K562 (cell line): ENCODE data around the gene SLC29A2. TPM values are rescaled to one million over a fixed set of nuclear protein-coding genes. Genes with fewer than 3 reads are reported as not detected.
A peak's percentile ranks its signal among the peaks of the same experiment; 100 is the strongest.

Source experiments
- ELF4 ChIP-seq: fragments of 450-650 bp; formaldehyde crosslinking; IDR thresholded peaks from 2 replicates; pipeline ENCODE4 v1.4.0; 2022; ENCODE audit warnings: missing genetic modification characterization
- EP400 ChIP-seq: fragments of 450-650 bp; IDR thresholded peaks from 2 replicates; pipeline ENCODE4 v1.6.1; 2017; ENCODE audit warnings: antibody characterized with exemption, mild to moderate bottlenecking, moderate library complexity
- FOXK1 ChIP-seq: sonication (generic); formaldehyde crosslinking; IDR thresholded peaks from 2 replicates; pipeline ENCODE4 v1.8.0; 2022; ENCODE audit warnings: missing genetic modification reagents, mild to moderate bottlenecking, borderline replicate concordance
- MCM3 ChIP-seq: fragments of 450-650 bp; IDR thresholded peaks from 2 replicates; pipeline ENCODE4 v1.6.1; 2016
- SMARCE1 ChIP-seq: fragments of 450-650 bp; IDR thresholded peaks from 2 replicates; pipeline ENCODE4 v1.7.1; 2016; ENCODE audit warnings: mild to moderate bottlenecking
- ZNF717 ChIP-seq: fragments of 250-450 bp; sonication (Bioruptor Pico); IDR thresholded peaks from 2 replicates; pipeline ENCODE4 v1.5.0; 2021
- polyA plus RNA-seq, 8 experiments: library from polyadenylated mRNA; depleted of rRNA in 4 of 8; stranded (reverse) in 5 of 8; unstranded in 3 of 8; fragments of >200 nt; fragmentation: Nextera tagmentation in 2 of 8; fragmentation: Illumina TruSeq in 1 of 8; extraction: Ambion mirVana in 2 of 8; extraction: Trizol in 1 of 8; gene quantifications; 2 replicates each; pipeline versions ENCODE4 v1.2.1 to v1.2.3, GENCODE V29; 2011 to 2014; ENCODE audit warnings: inconsistent platforms in 1 of 8, missing spikeins in 1 of 8
- total RNA-seq, 7 experiments: library from RNA; depleted of rRNA in 6 of 7; stranded (reverse); fragments of >200 nt in 6 of 7; fragmentation: Illumina TruSeq in 2 of 7; extraction: Trizol in 2 of 7; gene quantifications; 2 replicates each; pipeline versions ENCODE4 v1.2.1 to v1.2.3, GENCODE V29; 2011 to 2021; ENCODE audit warnings: low replicate concordance in 1 of 7
- TF ChIP-seq, protein P1 (sequence below): sonication (generic); formaldehyde crosslinking; IDR thresholded peaks from 2 replicates; pipeline ENCODE4 v1.8.0; 2022; ENCODE audit warnings: missing genetic modification reagents, mild to moderate bottlenecking, borderline replicate concordance
- TF ChIP-seq, protein P2 (sequence below), 2 experiments: fragments of 450-650 bp in 1 of 2; sonication (generic) in 1 of 2; formaldehyde crosslinking in 1 of 2; IDR thresholded peaks in 1 of 2; conservative IDR thresholded peaks in 1 of 2; 2 replicates each; pipeline versions ENCODE4 v1.6.1 to v1.8.1; 2016 to 2023; ENCODE audit warnings: mild to moderate bottlenecking in 2 of 2, moderate library complexity in 2 of 2, inconsistent platforms in 1 of 2, missing genetic modification reagents in 1 of 2

The SLC29A2 gene
- total and polyA plus RNA-seq, 9 of the 15 experiments (the other 6 are each of a cell fraction or from before 2014, with no cell fraction given) = 2.4 to 48.6 (median 14.2) TPM

DNA sequence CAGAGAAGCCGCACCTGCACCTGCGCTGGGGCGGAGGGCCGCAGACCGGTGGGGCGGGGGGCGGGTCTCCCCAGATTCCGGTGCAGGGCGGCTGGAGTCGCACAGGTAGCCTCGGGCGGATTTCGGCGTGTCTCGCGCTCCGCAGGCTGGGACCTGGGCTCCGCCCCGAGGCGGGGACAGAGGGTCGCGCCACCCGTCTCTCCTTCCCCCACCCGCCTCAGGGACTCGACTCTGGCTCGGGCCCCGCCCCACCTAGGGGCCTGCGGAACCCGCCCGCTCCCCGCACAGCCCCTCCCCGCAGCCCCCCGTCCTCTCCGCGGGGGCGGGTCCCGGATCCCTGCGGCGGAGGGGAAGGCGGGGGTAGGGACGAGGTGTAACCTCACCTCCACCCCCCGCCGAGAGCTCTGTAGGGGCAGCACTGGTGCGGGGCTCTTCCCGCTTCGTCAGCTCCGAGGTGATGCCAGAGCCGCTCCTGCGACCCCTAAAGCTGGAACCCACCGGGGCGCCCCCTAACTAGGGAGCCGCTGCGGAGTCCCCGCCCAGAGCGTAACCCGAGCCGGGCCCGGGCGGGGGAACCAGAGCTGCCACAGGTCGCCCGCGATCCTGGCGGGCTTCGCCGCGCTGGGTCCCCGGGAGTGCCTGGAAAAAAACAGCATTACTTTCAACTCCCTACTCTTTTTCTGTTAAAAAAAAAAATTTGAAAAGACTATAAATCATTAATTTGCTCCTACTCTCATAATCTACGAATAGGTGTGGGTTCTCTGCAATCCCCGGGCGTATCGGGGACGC is at the start of gene SLC29A2 (continued):
- TF ChIP-seq, protein P1, sequence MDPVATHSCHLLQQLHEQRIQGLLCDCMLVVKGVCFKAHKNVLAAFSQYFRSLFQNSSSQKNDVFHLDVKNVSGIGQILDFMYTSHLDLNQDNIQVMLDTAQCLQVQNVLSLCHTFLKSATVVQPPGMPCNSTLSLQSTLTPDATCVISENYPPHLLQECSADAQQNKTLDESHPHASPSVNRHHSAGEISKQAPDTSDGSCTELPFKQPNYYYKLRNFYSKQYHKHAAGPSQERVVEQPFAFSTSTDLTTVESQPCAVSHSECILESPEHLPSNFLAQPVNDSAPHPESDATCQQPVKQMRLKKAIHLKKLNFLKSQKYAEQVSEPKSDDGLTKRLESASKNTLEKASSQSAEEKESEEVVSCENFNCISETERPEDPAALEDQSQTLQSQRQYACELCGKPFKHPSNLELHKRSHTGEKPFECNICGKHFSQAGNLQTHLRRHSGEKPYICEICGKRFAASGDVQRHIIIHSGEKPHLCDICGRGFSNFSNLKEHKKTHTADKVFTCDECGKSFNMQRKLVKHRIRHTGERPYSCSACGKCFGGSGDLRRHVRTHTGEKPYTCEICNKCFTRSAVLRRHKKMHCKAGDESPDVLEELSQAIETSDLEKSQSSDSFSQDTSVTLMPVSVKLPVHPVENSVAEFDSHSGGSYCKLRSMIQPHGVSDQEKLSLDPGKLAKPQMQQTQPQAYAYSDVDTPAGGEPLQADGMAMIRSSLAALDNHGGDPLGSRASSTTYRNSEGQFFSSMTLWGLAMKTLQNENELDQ (CRISPR knock-in tag) = no peak
- TF ChIP-seq, protein P2, sequence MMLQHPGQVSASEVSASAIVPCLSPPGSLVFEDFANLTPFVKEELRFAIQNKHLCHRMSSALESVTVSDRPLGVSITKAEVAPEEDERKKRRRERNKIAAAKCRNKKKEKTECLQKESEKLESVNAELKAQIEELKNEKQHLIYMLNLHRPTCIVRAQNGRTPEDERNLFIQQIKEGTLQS (IDR thresholded peaks at IDR 0.05) = no peak
- TF ChIP-seq, protein P2 (CRISPR knock-in tag; conservative IDR thresholded peaks at IDR 0.05) = no peak
- TF ChIP-seq ELF4 (CRISPR knock-in tag) (no peak), SMARCE1 (0 out of 2 replicates have a peak, but pooled peaks have one; percentile 10), MCM3 (no peak), EP400 (peak; percentile 45; the same call in 1 of the 2 replicates), ZNF717 (CRISPR knock-in tag) (no peak), FOXK1 (no peak)
